Stimulated activated CD8-positive, alpha-beta memory T cell treated with anti-CD3 and anti-CD28 coated beads, Interleukin-2, amount 100 ng/mL, for 48 hours (primary cell): Measurements from ENCODE around the gene TNNI2.
"Not testable (repeated sequence)": the region's sequence is repeated elsewhere in the genome, so short reads cannot be mapped to it uniquely, and the experiment has no call there.

ENCODE experiments used
- DNase-seq, 2 donors: peaks; one replicate each; pipeline ENCODE4 v3.0.0-alpha.2; 2020; ENCODE audit warnings: low read depth in 2 of 2

TNNI2 gene

DNA sequence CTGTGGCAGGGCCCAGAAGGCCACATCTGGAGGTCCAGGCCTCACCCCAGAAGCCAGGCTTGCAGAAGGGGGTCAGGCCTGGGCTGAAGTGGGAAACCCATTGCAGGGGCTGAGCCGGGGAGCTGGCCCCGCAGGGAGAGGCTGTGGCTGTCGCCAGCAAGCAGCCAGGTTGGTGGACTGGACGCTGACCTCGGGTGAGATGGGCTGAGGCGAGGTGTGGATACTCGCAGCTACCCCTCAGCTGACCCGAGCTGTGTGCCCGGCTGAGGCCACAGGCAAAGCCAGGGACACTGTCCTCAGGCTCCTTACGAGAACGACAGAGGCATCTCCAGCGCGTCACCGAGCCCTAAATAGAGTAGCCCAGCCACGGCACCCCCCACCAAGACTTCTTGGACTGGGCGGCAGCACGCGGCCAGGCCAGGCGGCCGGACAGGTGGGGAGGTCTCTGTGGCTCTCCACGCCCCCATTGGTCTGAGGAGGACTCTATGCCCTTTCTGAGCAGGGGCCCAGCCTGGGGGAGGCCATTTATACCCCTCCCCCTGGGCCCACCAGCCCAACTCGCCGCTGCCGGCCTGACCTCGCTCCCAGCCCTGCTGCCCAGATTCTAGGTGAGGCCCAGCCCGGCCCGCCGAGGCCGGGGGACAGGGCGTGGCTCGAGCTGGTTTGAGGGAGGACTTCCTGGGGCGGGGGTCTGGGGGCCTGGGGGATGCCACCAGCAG, at the start of gene TNNI2:
Gene TNNI2 (plus strand): TSS at position 556 of the 719 bp plus-strand sequence. CDS start 716 bp downstream, outside the sequence.
- no peak for DNase-seq

DNA sequence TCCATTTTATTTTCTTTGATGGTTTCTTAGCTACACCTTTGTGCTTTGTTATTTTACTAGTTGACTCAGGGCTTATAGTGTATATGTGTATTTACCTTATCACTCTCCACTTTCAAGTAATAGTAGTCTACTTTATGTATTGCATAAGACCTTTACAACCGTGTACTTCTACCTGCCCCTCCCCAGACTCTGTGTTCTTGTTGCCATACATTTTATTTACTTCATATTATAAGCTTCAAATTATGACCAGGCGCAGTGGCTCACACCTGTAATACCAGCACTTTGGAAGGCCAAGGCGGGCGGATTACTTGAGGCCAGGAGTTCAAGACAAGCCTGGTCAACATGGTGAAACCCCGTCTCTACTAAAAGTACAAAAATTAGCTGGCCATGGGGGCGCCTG, 46.9 kb upstream of the TNNI2 start:
- no peak for DNase-seq

DNA sequence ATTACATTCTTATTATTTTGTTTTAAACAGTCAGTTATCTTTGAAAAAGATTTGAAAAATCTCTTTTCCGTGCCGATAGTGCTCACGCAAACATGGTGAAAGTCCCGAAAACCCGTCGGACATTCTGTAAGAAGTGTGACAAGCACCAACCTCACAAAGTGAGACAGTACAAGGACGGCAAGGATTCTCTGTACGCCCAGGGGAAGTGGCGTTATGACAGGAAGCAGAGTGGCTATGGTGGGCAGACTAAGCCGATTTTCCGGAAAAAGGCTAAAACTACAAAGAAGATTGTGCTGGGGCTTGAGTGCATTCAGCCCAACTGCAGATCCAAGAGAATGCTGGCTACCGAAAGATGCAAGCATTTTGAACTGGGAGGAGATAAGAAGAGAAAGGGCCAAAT, 46.3 kb upstream of the TNNI2 start:
- no peak for DNase-seq

DNA sequence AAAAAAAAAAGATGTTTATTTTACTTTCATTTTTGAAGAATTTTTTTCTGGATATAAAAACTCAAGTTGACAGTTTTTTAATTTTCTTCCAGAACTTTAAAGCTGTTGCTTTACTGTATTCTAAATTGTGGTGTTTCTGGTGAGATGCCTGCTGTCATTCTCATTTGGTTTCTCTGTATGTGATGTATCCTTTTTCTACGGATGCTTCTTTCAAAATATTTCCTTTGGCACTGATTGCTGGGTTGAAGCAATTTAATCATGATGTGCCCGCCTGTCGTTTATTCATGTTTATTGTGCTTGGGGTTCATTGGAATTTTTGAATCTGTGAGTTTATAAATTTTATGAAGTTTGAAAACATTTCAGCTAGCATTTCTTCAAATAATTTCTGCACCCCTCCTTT, 45.7 kb upstream of the TNNI2 start:
- DNase-seq, result no peak

DNA sequence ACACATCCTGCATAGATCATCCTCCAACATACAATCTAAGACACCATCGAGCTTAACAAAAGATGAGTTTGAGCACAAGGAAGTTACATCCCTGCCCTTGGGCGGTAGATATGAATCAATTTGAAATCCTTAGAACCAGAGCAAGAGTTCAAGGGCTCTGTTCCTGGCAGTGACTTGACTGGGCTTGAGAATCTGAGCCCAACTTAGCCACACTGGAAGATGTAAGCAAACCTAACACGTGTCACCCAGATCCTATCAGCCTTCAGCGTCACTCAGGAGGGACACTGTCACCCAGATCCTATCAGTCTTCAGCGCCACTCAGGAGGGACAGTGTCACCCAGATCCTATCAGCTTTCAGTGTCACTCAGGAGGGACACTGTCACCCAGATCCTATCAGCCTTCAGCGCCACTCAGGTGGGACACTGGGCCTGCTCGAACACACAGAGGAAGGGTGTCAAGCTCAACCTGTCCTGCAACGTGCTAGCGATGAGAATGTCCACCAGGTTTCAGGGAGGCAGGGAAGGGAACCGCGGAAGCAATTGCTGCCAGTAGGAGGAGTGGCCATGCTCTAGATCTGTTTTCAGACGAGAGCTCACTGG, 42.3 kb upstream of the TNNI2 start:
- no peak for DNase-seq

DNA sequence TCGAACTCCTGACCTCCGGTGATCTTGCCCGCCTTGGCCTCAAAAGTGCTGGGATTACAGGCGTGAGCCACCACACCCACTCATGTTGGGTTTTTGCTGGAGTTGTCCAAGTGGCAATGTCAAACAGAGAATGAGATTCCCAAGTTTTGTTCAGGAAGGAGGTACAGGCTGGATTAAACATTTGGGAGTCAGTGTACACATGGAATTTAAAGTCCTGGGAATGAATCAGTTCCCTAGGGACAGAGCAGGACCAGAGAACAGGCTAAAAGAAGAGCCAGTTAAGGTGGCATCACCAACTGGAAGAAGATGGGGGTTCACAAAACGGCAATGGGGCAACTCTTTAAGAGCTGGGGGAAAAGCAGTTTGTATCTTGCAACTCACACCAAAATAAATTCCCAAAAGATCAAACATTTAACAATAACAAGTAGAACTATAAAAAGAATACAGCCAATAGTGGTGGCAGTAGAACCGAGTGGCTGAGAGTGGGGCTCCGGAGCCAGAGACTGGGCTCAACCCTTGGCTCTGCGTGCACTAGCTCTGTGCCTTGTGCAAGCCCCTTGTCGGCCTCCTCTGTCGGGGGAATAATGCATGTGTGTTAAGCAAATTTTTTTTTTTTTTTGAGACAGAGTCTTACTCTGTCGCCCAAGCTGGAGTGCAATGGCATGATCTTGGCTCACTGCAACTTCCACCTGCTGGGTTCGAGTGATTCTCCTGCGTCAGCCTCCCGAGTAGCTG, 41.2 kb upstream of the TNNI2 start:
- DNase-seq, result no peak

DNA sequence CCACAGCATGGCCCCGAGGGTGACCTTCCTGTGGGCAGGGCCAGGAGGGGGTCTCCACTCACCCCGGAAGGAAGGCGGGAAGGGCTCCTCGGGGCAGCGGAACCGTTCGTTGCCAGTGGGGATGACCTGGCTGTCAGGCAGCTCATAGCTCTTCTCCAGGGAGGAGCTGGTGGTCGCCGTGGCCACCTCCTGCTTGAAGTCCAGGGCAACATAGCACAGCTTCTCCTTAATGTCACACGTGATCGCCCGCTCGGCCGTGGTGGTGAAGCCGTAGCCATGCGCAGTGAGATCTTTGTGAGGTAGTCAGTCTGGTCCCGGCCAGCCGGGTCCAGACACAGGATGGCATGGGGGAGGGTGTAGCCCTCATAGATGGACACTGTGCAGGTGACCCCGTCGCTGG, 35.5 kb upstream of the TNNI2 start:
- DNase-seq, result no peak

DNA sequence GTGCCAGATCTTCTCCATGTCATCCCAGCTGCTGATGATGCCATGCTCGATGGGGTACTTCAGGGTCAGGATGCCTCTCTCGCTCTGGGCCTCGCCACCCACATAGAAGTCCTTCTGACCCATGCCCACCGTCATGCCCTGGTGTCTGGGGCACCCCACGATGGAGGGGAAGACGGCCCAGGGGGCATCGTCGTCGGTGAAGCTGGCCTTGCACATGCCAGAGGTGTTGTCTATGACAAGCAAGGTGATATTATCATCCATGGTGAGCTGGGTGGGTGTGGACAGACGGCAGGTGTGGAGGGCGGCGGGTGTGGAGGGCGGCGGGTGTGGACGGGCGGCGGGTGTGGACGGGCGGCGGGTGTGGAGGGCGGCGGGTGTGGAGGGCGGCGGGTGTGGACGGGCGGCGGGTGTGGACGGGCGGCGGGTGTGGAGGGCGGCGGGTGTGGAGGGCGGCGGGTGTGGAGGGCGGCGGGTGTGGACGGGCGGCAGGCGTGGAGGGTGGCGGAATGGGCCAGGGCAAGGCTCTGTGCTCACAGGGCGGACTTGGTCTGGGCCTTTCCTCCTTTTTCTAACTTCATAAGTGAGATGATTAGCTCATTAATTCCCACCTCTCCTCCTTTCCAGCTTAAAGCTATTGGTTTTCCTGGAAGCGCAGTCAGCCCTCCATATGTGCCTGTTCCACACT, 34.8 kb upstream of the TNNI2 start:
- not testable (repeated sequence) for DNase-seq

DNA sequence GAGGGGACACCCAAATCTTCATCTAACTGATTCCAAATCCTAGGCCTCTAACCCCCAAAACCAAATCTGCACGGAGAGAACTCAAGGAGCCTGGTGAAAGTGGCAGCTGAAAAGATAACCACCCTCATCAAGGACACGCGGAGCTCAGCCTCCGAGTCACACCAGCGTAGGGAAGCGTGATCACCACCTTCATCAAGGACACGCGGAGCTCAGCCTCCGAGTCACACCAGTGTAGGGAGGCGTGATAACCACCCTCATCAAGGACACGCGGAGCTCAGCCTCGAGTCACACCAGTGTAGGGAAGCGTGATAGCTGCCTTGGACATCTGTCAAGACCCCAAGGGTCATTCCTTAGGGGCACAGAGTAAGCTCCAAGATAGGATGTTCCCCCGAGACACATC, 33.3 kb upstream of the TNNI2 start:
- no peak for DNase-seq

DNA sequence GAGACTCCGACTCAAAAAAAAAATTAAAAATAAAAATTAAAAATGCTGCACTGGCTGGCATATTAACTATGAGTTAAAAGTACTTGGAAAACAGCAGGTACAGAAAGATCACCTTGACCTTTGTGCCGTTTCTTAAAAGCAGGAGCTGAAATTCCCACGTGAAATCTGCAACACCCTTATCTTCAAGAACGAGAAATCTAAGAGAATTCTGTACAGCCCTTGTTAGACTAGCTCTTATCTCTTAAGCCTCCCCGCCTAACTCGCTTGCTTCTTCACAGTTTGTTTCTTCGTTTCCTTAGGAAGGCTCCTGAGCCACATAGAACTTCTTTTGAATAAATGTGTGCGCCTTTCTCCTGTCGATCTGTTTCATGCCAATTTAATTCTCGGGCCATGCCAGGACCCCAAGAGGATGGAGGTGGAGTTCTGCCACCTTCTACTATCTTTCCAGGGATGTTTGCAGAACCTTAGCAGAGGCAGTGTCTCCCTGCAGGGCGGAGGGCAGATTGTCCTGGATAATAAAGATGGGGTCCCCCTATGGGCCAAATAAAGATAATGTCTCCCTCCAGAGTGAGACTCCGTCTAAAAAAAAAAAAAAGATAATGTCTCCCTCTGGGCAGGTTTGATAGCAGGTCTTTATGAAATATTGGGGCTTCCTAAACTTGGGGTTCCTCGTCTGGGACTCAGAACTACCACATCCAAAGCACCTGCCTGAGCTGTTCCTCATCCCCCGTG, 31.4 kb upstream of the TNNI2 start:
- DNase-seq, result no peak

DNA sequence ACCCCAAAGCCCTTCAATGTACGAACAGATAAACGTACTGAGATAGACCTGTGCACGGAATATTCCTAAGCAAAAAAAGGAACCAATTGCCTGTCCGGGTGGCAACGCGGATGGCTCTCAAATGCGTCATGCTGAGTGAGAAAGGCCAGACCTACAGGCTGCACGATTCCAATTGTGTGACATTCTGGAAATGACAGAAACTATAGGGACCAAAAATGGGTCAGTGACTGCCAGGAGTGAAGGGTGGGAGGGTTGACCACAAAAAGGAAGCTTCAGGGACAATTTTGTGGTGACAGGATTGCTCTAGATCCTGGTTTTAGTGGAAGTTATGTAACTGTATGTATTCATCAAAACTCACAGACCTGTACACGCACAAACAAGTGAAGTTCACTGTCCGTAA, 28.0 kb upstream of the TNNI2 start:
- DNase-seq, result no peak

DNA sequence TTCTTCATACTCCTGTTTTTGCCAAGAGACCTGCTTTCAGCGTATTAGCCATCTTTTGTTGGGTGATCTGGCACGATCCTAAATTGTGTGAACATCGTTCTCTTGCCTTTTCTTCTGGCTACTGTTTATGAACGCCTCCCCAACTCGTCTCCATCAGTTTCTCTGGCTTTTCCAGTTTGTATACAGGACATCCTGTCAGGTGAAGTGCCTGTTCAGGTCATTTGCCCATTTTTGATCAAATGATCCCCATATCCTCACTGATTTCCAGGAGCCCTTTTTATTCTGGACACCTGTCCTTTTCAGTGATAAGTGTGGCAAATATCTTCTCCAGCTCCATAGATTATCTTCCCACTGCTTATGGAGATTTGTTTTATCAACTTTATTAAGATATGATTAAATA, 26.5 kb upstream of the TNNI2 start:
- DNase-seq, result no peak

DNA sequence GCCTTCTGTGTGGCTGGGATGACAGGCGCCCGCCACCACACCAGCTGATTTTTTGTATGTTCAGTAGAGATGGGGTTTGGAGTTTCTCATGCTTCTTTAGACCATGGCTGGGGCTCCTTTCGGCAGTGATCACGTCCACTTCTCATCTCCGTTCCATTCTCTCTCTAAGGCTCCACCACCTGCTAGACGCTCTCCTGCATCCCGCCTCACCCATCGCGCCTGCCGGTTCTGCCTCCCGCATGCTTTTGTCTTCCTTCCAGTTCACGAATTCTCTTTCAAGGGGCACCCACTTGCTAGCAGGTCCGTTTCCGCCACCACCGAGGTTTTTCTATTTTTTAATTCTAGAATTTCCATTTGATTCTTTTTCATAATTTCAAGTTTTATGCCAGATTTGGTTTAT, 26.0 kb upstream of the TNNI2 start:
- DNase-seq, result no peak

DNA sequence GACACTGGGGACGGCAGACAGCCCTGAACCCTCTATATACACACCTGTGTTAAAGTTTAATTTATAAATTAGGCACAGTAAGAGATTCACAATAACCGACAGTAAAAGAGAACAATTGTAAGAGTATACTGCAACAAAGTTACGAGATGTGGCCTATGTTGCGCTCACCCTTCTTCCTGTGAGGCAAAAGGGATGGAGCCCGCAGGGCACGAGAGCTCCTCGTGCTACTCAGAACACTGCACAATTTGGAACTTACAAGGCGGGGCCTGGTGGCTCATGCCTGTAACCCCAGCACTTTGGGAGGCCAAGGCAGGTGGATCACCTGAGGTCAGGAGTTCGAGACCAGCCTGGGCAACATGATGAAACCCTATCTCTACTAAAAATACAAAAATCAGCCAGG, 25.4 kb upstream of the TNNI2 start:
- DNase-seq, result not testable (repeated sequence)

DNA sequence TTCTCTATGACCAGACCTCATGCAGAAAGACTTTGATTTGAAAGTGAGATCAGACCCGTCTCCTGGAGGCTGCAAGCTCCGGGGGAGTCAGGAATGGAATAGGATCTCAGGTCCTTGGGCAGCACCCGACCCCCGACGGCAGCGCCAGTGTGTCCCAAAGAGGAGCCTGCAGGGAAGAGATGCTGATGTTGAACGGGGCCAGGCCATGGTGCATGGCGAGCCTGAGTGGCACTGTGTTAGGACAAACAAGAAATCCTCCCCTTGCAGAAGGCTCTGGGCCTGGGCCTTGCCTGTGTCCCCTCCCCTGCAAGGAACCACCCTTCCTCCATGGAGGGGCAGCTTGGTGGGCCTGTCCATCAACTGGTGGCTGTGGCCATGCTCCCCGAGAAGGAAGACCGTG, 24.1 kb upstream of the TNNI2 start:
- DNase-seq, result no peak

DNA sequence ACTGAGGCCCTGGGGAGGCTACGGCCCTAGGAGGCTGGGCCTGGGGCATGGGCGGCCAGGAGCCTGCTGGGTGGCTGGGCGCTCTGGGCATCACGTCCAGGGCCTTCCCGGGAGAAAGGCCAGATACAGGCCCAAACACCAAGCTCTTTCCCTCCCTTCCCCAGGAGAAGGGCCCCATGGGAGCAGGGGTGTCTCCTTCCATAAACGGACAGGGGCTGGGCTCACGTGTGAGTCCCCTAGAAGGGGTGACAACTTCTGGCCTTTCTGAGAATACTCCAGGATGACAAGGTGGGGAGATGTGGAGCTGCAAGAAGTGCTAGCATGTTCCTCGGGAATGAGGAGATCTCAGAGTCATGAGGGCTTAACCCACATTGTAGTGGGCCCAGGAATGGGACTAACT, 23.5 kb upstream of the TNNI2 start:
- no peak for DNase-seq

DNA sequence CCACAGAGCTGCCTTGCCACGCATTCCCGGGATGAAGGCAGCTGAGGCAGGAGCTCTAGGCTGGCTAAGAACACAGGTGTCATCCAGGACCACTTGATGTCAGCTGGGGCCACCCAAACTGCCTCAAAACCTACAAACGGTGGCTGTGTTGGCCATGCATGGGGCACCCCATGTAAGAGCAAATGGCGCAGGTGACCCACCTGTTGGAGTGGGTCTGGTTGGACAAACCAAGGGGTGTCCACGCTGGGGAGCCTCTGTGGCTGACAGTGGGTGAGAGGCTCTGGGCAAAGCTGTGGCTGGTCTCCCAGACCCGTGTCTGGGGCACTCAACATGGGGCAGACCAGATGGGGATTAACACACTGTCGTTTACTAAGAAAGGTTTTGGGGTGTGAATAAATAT, 23.0 kb upstream of the TNNI2 start:
- DNase-seq, result no peak

DNA sequence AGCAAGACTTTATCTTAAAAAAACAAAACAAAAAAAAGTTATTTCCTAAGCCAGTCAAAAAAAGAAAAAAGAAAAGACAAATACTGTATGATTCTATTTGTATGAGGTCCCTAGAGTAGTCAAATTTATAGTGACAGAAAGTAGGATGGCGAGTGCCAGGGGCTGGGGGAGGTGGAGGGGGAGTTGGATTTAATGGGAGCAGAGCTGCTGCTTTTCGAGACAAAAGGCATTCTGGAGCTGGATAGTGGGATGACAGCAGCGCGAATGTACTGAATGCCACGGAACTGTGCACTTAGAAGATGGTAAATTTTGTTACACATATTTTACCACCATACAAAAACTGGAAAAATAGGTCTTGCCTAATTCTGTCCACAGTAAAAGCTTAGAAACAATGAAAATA, 21.8 kb upstream of the TNNI2 start:
- DNase-seq, result no peak

DNA sequence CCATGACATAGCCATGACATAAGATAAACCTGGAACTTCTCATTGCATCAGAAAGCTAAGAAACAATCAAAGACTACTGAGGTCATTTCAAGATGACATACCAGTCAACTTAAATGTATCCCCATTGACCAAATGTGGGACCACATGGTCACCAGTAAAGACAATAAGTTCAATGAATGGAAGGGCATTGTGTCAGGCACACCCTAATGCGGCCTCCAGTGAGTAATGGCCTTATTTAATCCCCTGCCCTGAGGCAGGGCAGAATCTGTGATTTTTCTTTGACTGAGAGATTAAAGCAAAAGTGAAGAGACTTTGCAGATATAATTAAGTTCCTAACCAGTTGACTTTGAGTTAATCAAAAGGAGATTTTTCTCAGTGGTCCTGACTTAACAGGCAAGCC, 21.3 kb upstream of the TNNI2 start:
- no peak for DNase-seq

DNA sequence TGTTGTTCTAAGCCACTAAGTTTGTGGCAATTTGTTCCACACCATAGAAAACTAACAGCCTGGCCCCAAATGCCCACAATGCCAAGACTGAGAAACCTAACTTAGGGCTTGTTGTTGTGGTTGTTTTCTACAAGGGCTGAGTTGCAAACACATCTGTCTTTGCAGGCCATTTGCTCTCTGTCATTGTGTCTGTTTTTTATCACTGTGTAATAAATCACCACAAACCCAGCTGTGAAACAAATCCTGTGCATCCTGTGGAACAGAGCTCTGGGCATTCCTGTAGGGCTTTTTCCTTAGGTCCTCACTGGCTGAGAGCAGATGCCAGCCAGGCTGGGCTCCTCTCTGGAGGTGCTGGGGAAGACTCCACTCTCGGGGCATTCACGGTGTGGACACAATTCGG, 19.7 kb upstream of the TNNI2 start:
- no peak for DNase-seq

DNA sequence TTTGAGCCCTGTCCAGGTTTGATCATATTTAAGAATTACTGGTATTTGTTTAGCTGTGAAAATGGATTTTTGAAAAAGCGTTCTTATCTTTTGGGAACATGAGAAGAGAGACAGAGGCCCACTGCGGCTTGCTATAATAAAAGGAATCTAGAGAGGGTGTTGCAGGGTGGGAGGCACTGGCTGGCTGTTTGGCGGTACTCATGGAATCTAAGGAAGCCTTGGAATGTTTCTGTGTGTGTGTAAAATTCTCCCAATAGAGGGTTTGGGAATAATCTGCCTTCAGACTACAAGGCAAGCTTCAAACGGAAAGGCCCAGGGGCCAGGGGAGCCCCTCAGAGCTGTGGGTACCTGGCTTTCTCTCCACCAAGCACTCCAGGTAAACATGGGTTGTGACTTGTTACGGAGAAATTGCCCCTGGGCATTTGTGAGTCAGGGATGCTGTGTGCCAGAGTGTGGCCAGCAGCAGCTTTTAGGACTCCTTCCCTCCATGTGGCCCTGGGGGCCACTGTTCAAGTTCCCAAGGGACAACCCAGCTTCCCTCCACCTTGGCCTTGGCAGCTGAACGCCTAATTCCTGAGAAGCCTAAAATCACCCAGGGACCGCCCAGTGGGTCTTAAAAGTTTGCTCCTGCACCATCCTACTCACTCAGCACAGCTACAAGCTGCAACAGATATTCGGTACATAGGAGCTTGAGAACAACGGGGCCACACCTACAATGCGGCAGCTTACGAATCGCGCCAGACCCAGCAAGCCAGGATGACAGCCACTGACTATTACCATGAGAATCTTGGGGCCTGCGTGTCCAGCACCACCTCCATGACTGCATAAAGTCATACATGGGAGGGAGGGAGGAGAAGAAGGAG, 18.1 kb upstream of the TNNI2 start:
- DNase-seq, result no peak
